Sigmoid colon (tissue), 4 donors: ENCODE results near the gene PPM1L.

Experiments used
- CTCF ChIP-seq, 4 experiments: fragments of 450-650 bp in 3 of 4; fragments of 200-600 bp in 1 of 4; IDR thresholded peaks; one replicate each; pipeline ENCODE4 v1.5.1; 2016 to 2019; ENCODE audit warnings: antibody characterized with exemption in 4 of 4, mild to moderate bottlenecking in 3 of 4, moderate library complexity in 2 of 4
- POLR2A ChIP-seq, 2 donors: fragments of 450-650 bp; IDR thresholded peaks; one replicate each; pipeline ENCODE4 v1.6.1; 2016; ENCODE audit warnings: antibody characterized with exemption in 2 of 2, mild to moderate bottlenecking in 2 of 2, moderate library complexity in 2 of 2
- POLR2AphosphoS5 ChIP-seq, 4 donors: sonication (generic); formaldehyde crosslinking; IDR thresholded peaks; one replicate each; pipeline ENCODE4 v1.6.1; 2017; ENCODE audit warnings: antibody characterized with exemption in 4 of 4

DNA sequence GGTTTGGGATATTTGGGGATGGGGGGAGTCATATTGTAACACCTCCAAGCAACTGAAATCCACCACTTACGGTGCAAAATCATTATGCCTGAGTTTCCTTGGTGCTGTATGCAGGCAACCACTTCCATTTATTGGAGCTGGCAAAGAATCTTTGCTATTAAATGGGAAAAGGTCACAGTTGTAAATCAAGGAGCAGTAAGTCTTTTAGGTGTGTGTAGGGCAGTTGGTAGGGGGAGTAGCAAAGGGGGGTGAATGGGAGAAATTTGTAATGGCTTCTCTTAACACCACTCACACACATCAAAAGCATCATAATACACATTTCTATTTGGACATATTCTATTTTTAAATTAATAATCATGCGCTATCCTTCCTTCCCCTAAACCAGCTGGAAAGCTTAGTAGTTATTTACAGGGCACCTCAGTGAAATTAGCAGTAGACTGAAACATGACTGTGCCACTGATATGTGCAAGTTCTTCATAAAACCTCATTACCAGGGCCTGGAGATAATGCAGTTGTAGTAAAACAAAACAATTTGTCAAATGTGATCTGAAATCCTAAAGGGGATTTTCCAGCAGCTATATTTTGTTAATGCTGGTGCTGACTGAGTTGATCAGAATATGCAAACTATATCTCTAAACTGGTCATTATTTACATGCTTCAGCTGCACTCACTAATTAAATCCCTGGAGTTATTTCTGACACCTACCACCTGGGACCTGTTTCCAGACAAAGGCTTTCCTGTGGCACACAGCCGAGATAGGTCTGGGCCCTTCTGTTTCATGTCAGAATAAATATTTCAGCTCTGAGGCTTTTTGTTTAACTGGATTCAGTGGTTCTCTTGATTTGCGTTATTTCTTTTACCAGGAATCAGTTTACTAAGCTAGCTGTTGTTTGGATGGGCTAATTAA lies 259.1 kb downstream of the PPM1L start:
- TF ChIP-seq CTCF (IDR thresholded peaks at IDR 0.05): no peak
- TF ChIP-seq POLR2AphosphoS5 (IDR thresholded peaks at IDR 0.05): no peak
- TF ChIP-seq POLR2A (IDR thresholded peaks at IDR 0.05): no peak
